ENCODE results near the gene RPS24. TPM values are rescaled to one million over a fixed set of nuclear protein-coding genes. Genes with fewer than 3 reads are reported as not detected.

Gene RPS24
- total and polyA plus RNA-seq, 9 of the 15 experiments (the other 6 are each of a cell fraction or from before 2014, with no cell fraction given) = 1,947 to 7,307 (median 5,944) TPM

GRCh38 chr10:78000956-78001472 is 32.6 kb upstream of the RPS24 start (continued):
- TF ChIP-seq DACH1 (IDR thresholded peaks at IDR 0.05; ENCODE audit: partially characterized antibody) (no peak), CBX2 (IDR thresholded peaks at IDR 0.05; ENCODE audit: insufficient read depth, low read length, poor library complexity, severe bottlenecking) (no peak), HEY1 (CRISPR knock-in tag; IDR thresholded peaks at IDR 0.05; ENCODE audit: borderline replicate concordance) (no peak)
- TF ChIP-seq, protein P1, sequence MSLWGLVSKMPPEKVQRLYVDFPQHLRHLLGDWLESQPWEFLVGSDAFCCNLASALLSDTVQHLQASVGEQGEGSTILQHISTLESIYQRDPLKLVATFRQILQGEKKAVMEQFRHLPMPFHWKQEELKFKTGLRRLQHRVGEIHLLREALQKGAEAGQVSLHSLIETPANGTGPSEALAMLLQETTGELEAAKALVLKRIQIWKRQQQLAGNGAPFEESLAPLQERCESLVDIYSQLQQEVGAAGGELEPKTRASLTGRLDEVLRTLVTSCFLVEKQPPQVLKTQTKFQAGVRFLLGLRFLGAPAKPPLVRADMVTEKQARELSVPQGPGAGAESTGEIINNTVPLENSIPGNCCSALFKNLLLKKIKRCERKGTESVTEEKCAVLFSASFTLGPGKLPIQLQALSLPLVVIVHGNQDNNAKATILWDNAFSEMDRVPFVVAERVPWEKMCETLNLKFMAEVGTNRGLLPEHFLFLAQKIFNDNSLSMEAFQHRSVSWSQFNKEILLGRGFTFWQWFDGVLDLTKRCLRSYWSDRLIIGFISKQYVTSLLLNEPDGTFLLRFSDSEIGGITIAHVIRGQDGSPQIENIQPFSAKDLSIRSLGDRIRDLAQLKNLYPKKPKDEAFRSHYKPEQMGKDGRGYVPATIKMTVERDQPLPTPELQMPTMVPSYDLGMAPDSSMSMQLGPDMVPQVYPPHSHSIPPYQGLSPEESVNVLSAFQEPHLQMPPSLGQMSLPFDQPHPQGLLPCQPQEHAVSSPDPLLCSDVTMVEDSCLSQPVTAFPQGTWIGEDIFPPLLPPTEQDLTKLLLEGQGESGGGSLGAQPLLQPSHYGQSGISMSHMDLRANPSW (CRISPR knock-in tag; IDR thresholded peaks at IDR 0.05) = no peak
- TF ChIP-seq, protein P2, sequence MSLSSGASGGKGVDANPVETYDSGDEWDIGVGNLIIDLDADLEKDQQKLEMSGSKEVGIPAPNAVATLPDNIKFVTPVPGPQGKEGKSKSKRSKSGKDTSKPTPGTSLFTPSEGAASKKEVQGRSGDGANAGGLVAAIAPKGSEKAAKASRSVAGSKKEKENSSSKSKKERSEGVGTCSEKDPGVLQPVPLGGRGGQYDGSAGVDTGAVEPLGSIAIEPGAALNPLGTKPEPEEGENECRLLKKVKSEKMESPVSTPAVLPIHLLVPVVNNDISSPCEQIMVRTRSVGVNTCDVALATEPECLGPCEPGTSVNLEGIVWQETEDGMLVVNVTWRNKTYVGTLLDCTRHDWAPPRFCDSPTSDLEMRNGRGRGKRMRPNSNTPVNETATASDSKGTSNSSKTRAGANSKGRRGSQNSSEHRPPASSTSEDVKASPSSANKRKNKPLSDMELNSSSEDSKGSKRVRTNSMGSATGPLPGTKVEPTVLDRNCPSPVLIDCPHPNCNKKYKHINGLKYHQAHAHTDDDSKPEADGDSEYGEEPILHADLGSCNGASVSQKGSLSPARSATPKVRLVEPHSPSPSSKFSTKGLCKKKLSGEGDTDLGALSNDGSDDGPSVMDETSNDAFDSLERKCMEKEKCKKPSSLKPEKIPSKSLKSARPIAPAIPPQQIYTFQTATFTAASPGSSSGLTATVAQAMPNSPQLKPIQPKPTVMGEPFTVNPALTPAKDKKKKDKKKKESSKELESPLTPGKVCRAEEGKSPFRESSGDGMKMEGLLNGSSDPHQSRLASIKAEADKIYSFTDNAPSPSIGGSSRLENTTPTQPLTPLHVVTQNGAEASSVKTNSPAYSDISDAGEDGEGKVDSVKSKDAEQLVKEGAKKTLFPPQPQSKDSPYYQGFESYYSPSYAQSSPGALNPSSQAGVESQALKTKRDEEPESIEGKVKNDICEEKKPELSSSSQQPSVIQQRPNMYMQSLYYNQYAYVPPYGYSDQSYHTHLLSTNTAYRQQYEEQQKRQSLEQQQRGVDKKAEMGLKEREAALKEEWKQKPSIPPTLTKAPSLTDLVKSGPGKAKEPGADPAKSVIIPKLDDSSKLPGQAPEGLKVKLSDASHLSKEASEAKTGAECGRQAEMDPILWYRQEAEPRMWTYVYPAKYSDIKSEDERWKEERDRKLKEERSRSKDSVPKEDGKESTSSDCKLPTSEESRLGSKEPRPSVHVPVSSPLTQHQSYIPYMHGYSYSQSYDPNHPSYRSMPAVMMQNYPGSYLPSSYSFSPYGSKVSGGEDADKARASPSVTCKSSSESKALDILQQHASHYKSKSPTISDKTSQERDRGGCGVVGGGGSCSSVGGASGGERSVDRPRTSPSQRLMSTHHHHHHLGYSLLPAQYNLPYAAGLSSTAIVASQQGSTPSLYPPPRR (CRISPR knock-in tag; IDR thresholded peaks at IDR 0.05; ENCODE audit: borderline replicate concordance) = no peak

All from K562 (cell line).